ENCODE measurements around the gene FAM53B.

Gene FAM53B

GRCh38 chr10:124605856-124606812 lies 138.0 kb downstream of the FAM53B start:
- no peak for DNase-seq

DNA sequence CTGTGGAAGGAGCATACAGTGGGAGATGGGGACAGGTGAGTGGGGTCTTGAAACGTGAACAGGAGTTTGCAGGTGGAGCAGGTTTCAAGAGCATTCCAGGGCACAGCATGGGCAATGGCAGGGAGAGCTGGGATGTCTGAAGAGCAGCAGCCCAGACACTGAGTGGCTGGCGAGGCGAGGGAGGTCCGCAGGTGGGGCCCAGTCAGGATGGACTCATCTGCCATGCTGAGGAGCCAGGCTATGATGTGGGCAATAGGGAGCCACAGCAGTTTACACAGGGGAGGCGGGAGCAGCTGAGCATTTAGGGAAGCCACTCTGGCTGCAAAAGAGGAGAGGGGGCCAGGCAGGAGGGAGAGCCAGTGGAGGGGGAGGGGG lies 138.7 kb downstream of the FAM53B start:
- DNase-seq, result no peak

- no peak for DNase-seq
Measured at GRCh38 chr10:124605001-124605370, 139.2 kb downstream of the FAM53B start.

DNA sequence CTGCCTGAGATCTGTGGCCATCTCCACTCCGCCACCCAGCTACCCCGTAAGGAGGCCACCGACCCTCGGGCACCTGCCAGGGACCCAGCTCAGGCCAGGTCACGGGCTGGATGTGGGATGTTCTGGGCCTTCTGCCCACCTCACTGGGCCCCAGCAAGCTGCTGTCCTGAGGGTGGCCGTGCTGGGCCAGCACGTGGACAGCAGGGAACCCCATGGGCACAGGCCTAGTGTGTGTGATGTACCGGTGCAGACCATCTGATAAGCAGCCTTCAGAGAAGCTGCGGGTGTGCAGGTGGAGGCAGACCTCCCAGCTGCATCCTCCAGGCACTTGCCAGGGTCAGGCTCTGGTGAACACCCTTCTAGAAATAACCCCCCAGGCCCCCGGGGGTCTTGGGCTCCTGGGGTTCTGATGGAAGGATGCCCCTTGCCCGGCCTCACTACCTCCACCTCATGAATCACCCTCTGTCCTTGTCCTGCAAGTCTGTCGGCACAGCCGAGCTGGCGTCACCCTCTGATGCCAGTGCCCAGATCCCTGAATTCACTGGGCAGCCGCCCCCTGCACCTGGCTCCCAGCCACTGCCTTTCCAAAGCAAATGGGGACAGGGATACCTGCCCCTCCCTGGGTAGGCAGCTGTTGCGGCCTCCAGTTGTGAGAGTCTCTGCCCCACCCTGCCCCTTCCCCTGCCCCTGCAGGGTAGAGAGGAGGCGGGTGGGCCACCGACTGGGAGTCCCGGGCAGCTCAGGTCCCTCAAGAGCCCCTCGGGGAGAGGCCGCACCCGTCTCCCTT lies 139.8 kb downstream of the FAM53B start:
- no peak for DNase-seq

- no peak for DNase-seq
Measured at GRCh38 chr10:124603376-124604213, 140.6 kb downstream of the FAM53B start.

DNA sequence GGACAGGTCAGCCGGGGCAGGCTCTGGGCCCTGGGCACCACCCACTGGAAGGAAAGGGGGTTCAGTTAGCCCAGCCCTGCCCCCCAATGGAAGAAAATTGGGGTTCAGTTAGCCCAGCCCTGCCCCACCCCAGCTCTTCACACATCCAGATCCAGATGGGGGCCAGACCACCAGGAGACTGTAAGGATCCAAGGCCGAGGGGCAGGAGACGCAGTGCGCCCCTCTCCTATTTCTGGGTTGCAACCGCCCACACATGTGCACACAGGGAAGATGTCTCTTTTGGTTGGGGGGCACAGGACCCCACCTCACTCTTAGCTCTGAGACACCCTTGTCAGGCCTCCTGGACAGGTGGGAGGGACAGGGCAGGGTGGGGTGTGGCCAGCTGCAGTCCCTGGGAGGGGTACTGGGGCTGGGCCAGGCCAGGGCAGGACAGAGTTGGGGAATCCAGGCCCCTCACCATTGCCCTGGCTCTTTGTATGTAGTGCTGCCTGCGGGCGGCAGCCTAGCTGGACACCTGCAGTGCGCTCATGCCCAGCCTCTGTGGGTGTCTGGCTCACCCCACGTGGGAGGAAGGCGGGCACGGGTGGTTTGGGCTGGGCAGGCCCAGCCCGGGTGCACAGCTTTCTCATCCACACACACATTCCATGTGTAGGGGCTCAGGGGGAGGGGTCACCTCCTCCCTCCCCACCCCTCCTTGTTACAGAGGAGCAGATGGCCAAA lies 141.4 kb downstream of the FAM53B start:
- DNase-seq, result no peak

GRCh38 chr10:124602121-124602561 lies 142.0 kb downstream of the FAM53B start:
- no peak for DNase-seq

DNA sequence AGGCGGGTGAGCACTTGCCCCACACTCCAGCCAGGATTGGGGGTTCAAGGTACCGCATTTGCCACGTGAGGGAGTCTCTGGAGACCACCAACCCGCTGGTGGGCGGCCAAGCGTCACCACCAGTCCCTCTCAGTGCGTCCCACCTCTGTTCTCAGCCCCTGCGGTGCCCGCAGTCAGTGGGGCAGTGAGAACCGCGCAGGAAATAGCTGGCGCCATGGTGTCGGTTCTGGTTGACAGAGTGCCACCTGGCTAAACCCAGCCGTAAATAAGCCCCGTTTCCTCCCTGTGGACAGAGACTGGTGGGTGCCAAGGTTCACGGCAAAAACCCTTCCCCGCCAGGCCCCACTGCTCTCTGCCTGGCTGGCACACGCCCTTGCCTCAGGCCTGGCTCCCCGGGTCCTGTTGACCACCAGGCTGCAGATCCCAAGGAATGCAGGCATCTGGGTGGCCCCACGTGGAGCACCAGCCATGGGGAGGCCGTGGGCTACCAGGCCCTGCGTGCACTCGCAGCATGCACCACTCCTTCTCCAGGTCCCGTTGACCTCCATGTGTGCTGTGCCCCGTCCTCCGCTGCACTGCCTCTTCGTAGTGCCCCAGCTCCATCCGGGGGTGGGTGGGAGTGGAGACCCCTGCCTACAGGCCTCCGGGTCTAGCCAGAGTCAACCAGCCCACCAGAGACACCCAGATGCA lies 142.6 kb downstream of the FAM53B start:
- peak in 1 of 2 experiments; percentile 18 for DNase-seq

DNA sequence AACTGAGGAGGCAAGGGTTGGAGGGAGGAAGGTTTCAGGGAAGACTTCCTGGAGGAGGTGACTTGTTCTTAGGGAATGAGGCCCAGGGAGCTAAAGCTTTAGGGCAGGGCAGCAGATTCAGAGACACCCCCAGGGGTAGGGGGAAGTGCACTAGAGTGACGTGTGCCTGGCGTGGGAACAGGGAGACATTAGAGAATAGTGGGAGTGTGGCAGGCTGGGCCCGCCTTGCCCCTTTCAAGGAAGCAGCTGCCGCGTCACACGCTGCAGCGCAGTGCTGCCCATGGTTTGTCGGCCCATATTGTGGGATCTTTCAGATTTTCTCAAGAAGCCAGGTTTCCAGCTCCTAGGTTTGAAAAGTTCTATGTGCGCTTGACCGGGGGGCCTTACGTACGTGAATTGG lies 143.2 kb downstream of the FAM53B start:
- DNase-seq, result no peak

DNA sequence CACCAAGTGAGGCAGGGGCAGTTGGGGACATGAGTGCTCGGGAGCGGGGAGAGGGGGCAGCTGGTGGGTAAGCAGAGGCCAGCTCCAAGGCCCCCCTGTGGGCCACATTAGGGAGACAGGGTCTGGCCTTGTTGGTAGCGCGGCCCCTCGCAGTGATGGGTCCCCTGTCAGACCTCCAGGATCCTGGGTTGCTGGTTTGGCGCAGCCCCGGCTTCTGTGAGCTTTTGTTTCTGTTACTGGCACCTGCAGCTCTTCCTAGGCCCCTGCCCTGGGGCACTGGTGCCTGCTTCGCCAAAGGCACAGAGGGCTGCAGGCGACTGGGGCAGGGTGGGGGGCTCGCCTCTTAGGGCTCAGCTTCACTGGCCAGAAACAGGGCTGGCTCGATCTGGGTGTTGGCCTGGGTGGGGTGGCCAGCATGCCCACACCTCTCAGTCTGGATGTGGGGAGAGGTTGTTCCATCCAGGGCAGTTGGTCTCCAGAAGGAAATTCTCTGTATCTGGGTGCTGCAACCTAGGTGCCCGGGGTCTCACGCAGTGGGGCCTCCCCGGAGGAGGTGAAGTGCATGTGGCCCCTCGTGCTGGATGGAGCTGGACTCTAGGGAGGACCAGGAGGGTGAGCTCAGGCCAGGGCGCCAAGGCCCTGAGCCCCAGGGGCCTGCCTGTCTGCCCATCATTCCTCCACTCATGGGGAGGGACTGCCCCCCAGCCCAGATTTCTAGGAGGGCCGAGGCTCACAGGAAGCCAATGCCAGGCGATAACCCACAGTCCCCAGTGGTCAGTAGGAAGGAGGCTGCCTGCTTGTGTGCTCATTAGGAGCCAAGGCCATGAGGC lies 143.9 kb downstream of the FAM53B start:
- no peak for DNase-seq

- no peak for DNase-seq
Measured at GRCh38 chr10:124599588-124600050, 144.6 kb downstream of the FAM53B start.

- no peak for DNase-seq
Measured at GRCh38 chr10:124598773-124599587, 145.2 kb downstream of the FAM53B start.

DNA sequence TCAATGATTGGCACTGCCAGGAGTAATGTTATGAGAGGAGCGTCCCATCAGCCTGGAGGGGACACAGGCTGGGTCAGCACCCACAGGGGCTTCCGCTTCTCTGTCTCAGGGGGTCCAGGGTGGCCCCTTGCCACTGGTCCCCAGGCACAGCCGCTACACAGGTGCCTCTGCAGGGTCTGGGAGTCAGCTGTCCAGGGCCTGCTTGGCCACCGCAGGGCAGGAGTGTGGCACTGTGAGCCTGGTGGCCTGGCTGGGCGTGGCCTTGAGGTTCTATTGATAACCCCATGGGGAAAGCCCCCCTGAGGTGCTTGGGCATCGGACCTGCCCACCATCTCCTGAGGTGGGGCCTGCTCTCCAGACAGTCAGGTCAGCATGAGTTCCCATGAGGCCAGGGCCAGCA lies 146.0 kb downstream of the FAM53B start:
- no peak for DNase-seq

DNA sequence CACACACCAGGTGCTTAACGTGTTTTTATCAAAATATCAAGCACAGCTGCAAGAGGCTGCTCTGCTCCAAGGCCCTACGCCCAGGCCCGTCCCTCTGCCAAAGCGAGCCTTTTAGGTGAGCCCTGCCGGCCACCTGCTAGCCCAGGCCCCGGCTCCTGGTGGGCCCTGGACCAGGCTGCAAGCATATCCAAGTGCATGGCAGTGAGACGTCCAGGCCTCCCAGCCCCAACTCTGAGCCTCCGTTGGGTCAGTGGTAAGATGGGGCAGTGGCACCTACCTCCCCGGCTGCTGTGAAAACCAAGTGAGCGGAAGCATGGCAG lies 146.4 kb downstream of the FAM53B start:
- DNase-seq, result no peak

DNA sequence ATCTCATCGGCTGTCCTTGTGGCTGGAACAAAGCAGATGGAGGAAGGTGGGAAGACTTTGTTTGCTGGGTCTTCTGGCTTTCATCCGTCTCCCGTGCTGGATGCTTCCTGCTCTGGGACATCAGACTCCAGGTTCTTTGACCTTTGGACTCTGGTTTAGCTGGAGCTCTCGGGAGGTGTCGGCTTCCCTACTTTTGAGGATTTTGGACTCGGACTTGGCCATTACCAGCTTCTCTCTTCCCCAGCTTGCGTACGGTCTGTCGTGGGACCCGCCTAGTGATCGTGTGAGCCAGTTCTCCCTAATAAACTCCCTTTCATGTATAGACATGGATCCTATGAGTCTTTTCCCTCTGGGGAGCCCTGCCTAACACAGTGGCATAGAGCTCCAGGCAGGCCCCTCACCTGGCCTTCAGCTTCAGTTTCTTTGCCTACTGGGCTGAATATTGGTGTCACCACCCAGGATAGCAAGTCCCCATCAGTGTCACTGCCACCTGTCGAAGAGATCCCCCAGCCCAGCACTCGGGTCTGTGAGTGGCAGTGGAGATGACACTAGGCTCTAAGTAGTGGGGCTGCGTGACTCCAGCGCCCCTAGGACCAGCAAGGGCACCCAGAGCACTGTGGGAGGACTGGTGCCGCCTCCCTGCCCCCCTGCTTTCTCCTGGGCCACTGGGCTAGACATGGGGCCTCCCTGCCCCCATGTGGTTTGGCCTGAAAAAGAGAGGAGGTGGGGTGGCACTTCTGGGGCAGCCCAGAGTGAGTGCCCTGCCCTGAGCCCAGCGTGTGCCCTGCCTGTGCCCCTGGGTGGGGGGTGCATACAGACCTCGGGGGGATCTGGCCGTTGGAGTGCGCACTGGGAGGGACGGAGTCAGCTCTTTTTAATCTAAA lies 147.0 kb downstream of the FAM53B start:
- DNase-seq, result peak in 1 of 2 experiments; percentile 29

DNA sequence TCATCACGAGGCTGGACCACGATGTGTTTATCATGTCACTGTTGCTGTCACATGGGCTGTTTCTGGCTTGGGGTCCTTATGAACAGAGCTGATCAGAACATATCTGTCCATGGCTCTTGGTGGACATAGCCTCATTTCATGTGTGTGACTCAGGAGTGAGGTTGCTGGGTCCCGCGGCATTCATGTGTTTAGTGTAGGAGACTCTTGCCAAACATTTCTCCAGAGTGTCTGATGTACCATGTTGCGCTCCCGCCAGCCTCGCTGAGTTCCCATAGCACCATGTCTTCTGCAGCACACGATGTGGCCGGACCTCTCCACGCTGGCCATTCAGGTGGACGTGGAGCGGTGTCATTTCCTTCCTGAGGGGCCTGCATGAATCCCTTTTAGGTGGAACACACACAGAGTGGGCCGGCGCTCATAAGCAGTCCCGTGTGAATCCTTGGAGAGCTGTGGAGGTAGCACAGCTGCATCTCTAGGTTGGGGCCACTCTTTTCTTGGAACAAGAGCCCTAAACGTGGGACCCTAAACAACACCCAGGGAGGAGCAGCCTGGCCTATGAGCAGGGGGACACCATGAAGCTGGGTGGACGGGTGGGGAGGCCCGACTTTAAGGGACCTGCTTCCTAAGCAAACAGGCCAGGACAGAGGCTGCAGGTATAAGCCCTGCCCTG lies 147.9 kb downstream of the FAM53B start:
- no peak for DNase-seq

- DNase-seq, result no peak
Measured at GRCh38 chr10:124595143-124595883, 148.9 kb downstream of the FAM53B start.

Measured in NCI-H526 (cell line).